Cardiac fibroblast (primary cell): ENCODE results near the gene SMIM32.

ENCODE experiments used
- DNase-seq, 2 donors: peaks; one replicate each; pipeline versions ENCODE4 v3.0.0 to v3.0.0-alpha.2; 2010; ENCODE audit warnings: low read depth in 2 of 2
- H3K4me3 ChIP-seq, 2 donors: replicated peaks in 1 of 2; 1 replicate in 1 of 2; 2 replicates in 1 of 2; pipeline ENCODE4 v1.5.1; 2011; ENCODE audit warnings: low read depth in 2 of 2, low read length in 2 of 2, mild to moderate bottlenecking in 2 of 2, moderate library complexity in 1 of 2
- CTCF ChIP-seq: IDR thresholded peaks from one replicate; pipeline ENCODE4 v1.5.1; 2011; ENCODE audit warnings: low read depth, mild to moderate bottlenecking, low read length, inconsistent platforms

SMIM32 gene

GRCh38 chr5:136190091-136190720 lies 2.8 kb downstream of the SMIM32 start:
- TF ChIP-seq CTCF: no peak
- H3K4me3 ChIP-seq: no peak overlapping the region
- no peak for DNase-seq

- no peak for TF ChIP-seq CTCF
- DNase-seq: no peak
- H3K4me3 ChIP-seq: no peak overlapping the region
Measured at GRCh38 chr5:136188859-136189258, 4.1 kb downstream of the SMIM32 start.

GRCh38 chr5:136186796-136187195 lies 6.2 kb downstream of the SMIM32 start:
- DNase-seq: no peak
- no peak for TF ChIP-seq CTCF
- H3K4me3 ChIP-seq: no peak overlapping the region

- H3K4me3 ChIP-seq: no peak overlapping the region
- TF ChIP-seq CTCF: no peak
- DNase-seq: no peak
Measured at GRCh38 chr5:136185974-136186665, 6.8 kb downstream of the SMIM32 start.

GRCh38 chr5:136182618-136183017 lies 10.3 kb downstream of the SMIM32 start:
- TF ChIP-seq CTCF: no peak
- DNase-seq: peak; percentile 22 to 59

GRCh38 chr5:136174021-136174659 lies 18.8 kb downstream of the SMIM32 start:
- TF ChIP-seq CTCF: peak; percentile 68
- DNase-seq: peak; percentile 72 to 81

More at GRCh38 chr5:136182618-136183017, 10.3 kb downstream of the SMIM32 start:
- no peak overlapping the region for H3K4me3 ChIP-seq

More at GRCh38 chr5:136174021-136174659, 18.8 kb downstream of the SMIM32 start:
- no peak overlapping the region for H3K4me3 ChIP-seq
